ENCODE data around the gene MEIOB. TPM values are rescaled to one million over a fixed set of nuclear protein-coding genes. Genes with fewer than 3 reads are reported as not detected.

Gene MEIOB
- total RNA-seq, 1 donor from 2014 or later = 2.4 TPM

DNA sequence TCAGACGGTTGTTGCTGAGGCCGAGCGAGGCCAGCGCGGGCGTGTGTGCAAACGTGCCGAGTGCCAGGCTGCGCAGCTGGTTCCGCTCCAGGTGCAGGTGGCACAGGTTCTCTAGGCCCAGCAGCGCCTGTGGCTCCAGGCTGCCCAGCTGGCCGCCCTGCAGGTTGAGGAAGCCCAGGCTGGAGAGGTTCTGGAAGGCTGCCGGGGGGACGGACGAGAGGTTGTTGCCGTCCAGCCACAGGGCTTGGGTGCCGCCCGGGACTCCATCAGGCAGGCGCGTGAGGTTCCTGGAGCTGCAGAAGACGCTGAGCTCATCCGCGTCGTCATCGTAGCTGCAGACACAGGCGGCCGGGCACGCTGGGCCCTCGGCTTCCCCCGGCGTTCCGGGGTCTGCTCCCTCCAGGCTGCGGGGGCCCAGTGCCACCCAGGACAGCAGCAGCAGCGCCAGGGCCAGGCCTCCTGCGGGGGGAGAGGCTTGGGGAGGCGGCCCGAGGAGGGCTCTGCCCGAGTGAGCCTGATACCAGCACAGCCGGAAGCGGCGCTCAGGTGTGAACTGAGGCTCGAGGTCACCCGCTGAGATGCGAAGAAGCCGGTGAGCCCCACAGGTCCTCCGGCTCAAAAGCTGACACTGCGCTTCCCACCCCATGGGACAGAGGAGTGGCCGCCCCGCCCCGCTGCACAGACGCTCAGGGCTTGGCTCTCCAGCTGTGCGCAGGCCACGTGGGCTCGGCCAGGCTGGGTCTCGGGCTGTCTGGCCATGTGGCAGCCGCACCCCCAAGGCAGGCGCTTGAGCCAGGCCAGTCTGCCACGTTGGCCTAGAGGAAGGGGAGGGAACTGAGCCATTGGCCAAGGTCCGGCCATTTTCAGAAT, 79.8 kb downstream of the MEIOB start:
- Mint-ChIP-seq H3K9me3 (ENCODE audit: unreplicated experiment) (peaks cover 4% of the 10 kb centered on the region), H3K4me1 (ENCODE audit: low read depth, unreplicated experiment) (no peaks in the 10 kb centered on the region), H3K27me3 (ENCODE audit: unreplicated experiment) (no peaks in the 10 kb centered on the region), H3K27ac (ENCODE audit: unreplicated experiment) (no peak overlapping the region), H3K36me3 (ENCODE audit: unreplicated experiment) (no peaks in the 10 kb centered on the region), H3K4me3 (ENCODE audit: unreplicated experiment) (no peak overlapping the region)
- TF ChIP-seq, protein P1, sequence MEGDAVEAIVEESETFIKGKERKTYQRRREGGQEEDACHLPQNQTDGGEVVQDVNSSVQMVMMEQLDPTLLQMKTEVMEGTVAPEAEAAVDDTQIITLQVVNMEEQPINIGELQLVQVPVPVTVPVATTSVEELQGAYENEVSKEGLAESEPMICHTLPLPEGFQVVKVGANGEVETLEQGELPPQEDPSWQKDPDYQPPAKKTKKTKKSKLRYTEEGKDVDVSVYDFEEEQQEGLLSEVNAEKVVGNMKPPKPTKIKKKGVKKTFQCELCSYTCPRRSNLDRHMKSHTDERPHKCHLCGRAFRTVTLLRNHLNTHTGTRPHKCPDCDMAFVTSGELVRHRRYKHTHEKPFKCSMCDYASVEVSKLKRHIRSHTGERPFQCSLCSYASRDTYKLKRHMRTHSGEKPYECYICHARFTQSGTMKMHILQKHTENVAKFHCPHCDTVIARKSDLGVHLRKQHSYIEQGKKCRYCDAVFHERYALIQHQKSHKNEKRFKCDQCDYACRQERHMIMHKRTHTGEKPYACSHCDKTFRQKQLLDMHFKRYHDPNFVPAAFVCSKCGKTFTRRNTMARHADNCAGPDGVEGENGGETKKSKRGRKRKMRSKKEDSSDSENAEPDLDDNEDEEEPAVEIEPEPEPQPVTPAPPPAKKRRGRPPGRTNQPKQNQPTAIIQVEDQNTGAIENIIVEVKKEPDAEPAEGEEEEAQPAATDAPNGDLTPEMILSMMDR (IDR thresholded peaks at IDR 0.05; ENCODE audit: partially characterized antibody, unreplicated experiment) = no peak
- peak; percentile 41 for DNase-seq

DNA sequence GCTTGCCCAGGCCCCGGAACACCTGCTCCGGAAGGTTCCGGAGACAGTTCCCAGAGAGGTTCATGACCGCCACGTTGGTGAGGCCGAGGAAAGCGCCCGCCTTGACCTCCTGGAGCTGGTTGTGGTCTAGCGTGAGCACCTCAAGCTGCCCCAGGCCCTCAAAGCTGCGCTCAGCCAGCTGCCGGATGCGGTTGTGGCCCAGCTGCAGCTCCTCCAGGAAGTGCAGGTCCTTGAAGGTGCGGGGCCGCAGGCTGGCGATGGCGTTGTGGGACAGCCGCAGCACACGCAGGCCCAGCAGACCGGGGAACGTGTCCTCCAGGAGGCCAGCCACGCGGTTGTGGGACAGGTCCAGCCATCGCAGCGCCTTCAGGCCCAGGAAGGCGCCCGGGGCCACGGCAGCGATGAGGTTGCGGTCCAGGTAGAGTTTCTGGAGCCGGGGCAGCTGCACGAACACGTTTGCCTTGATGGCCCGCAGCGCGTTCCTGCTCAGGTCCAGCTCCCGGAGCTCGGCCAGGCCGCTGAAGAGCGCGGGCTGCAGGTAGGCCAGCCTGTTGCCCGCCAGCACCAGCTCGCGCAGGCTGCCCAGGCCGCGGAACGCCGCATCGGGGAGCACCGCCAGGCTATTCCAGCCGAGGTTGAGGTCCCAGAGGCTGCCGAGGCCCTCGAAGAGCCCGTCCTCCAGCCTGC, 80.6 kb downstream of the MEIOB start:
- Mint-ChIP-seq H3K27me3 (ENCODE audit: unreplicated experiment) (no peaks in the 10 kb centered on the region), H3K36me3 (ENCODE audit: unreplicated experiment) (no peaks in the 10 kb centered on the region), H3K4me1 (ENCODE audit: low read depth, unreplicated experiment) (no peaks in the 10 kb centered on the region), H3K9me3 (ENCODE audit: unreplicated experiment) (no peaks in the 10 kb centered on the region), H3K27ac (ENCODE audit: unreplicated experiment) (no peak overlapping the region), H3K4me3 (ENCODE audit: unreplicated experiment) (no peak overlapping the region)
- TF ChIP-seq, protein P1 (IDR thresholded peaks at IDR 0.05; ENCODE audit: partially characterized antibody, unreplicated experiment) = no peak
- no peak for DNase-seq

DNA sequence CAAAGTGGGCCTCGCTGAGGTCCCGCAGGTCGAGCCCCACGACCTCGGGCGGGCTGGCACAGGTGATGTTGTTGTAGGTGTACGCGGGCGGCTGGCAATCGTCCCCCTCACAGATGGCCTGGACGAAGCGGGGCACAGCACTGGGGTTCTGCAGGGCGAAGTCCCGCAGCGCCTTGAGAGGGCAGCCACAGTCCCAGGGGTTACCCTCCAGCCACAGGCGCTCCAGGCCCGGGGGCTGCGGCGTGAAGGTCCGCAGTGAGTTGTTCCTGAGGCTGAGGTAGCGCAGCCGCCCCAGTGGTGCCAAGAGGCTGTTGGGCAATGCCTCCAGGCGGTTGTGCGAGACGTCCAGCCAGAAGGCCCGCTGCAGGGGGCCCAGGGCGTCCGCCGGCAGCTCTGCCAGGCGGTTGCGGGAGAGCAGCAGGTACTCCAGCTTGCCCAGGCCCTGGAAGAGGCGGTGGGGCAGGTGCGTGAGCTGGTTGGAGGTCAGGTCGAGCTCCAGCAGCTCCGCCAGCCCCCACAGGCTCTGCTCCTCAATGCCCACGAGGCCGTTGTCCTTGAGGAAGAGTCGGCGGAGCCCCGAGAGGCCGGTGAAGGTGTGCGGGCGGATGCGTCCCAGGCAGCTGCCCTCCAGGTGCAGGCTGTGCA, 81.2 kb downstream of the MEIOB start:
- H3K4me3 Mint-ChIP-seq (ENCODE audit: unreplicated experiment) = no peak overlapping the region
- no peaks in the 10 kb centered on the region for H3K27me3 Mint-ChIP-seq (ENCODE audit: unreplicated experiment)

DNA sequence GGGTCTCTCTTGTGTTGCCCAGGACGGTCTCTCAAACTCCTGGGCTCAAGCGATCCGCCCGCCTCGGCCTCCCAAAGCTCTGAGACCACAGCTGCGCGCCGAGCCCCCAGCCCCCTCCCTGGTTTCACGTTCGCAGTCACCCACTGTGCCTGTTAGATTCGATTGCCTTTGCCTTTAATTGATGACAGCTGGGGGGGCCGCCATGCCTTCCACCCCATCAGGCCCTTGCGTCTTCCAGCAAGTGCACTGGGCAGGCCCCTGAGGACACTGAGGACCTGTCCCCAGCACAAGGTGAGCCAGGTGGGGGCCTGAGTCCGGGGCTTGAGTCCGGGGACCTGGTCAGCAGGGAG, 81.7 kb downstream of the MEIOB start:
- Mint-ChIP-seq H3K9me3 (ENCODE audit: unreplicated experiment) (peaks cover 2% of the 10 kb centered on the region), H3K4me1 (ENCODE audit: low read depth, unreplicated experiment) (no peaks in the 10 kb centered on the region), H3K4me3 (ENCODE audit: unreplicated experiment) (no peak overlapping the region), H3K36me3 (ENCODE audit: unreplicated experiment) (no peaks in the 10 kb centered on the region), H3K27ac (ENCODE audit: unreplicated experiment) (no peak overlapping the region), H3K27me3 (ENCODE audit: unreplicated experiment) (no peaks in the 10 kb centered on the region)
- TF ChIP-seq, protein P1 (IDR thresholded peaks at IDR 0.05; ENCODE audit: partially characterized antibody, unreplicated experiment) = no peak
- DNase-seq = no peak

More for the DNA sequence above, 81.2 kb downstream of the MEIOB start:
- H3K9me3 Mint-ChIP-seq (ENCODE audit: unreplicated experiment) = no peaks in the 10 kb centered on the region
- no peaks in the 10 kb centered on the region for H3K4me1 Mint-ChIP-seq (ENCODE audit: low read depth, unreplicated experiment)
- TF ChIP-seq, protein P1 (IDR thresholded peaks at IDR 0.05; ENCODE audit: partially characterized antibody, unreplicated experiment) = no peak
- DNase-seq = no peak
- H3K27ac Mint-ChIP-seq (ENCODE audit: unreplicated experiment) = no peak overlapping the region
- H3K36me3 Mint-ChIP-seq (ENCODE audit: unreplicated experiment) = no peaks in the 10 kb centered on the region
